ENCODE measurements around the gene CDH3.

CDH3 gene

GRCh38 chr16:68686905-68687304 lies 41.8 kb downstream of the CDH3 start:
- DNase-seq (ENCODE audit: low spot score), result no peak
- in situ Hi-C loops (cut with MboI; ENCODE audit: low pct_unique_long_range_greater_than_20kb, low sequenced_read_pairs, unreplicated experiment), result no loop called here
- TF ChIP-seq CTCF (IDR thresholded peaks at IDR 0.05; ENCODE audit: extremely low read depth, insufficient read depth, missing control alignments), result no peak

- no peak for TF ChIP-seq CTCF (IDR thresholded peaks at IDR 0.05; ENCODE audit: extremely low read depth, insufficient read depth, missing control alignments)
- DNase-seq (ENCODE audit: low spot score), result no peak
- in situ Hi-C loops (cut with MboI; ENCODE audit: low pct_unique_long_range_greater_than_20kb, low sequenced_read_pairs, unreplicated experiment), result no loop called here
These were observed 44.8 kb downstream of the CDH3 start for GRCh38 chr16:68689921-68690320.

- in situ Hi-C loops (cut with MboI; ENCODE audit: low pct_unique_long_range_greater_than_20kb, low sequenced_read_pairs, unreplicated experiment), result no loop called here
- no peak for TF ChIP-seq CTCF (IDR thresholded peaks at IDR 0.05; ENCODE audit: extremely low read depth, insufficient read depth, missing control alignments)
These were observed 50.5 kb downstream of the CDH3 start for GRCh38 chr16:68695575-68695974.

GRCh38 chr16:68696514-68696913 lies 51.4 kb downstream of the CDH3 start:
- DNase-seq (ENCODE audit: low spot score), result no peak
- TF ChIP-seq CTCF (IDR thresholded peaks at IDR 0.05; ENCODE audit: extremely low read depth, insufficient read depth, missing control alignments), result no peak
- in situ Hi-C loops (cut with MboI; ENCODE audit: low pct_unique_long_range_greater_than_20kb, low sequenced_read_pairs, unreplicated experiment), result no loop called here

More at GRCh38 chr16:68695575-68695974, 50.5 kb downstream of the CDH3 start:
- DNase-seq (ENCODE audit: low spot score), result no peak

- TF ChIP-seq CTCF (IDR thresholded peaks at IDR 0.05; ENCODE audit: extremely low read depth, insufficient read depth, missing control alignments), result no peak
- in situ Hi-C loops (cut with MboI; ENCODE audit: low pct_unique_long_range_greater_than_20kb, low sequenced_read_pairs, unreplicated experiment), result no loop called here
- DNase-seq (ENCODE audit: low spot score), result no peak
These were observed 53.0 kb downstream of the CDH3 start for GRCh38 chr16:68698091-68698490.

- DNase-seq (ENCODE audit: low spot score), result no peak
- in situ Hi-C loops (cut with MboI; ENCODE audit: low pct_unique_long_range_greater_than_20kb, low sequenced_read_pairs, unreplicated experiment), result loop anchor here (10.0 to 25.0 kb wide), 2 partner anchors 105 to 412 kb away; partner anchors contain the start of gene HAS3
- TF ChIP-seq CTCF (IDR thresholded peaks at IDR 0.05; ENCODE audit: extremely low read depth, insufficient read depth, missing control alignments), result no peak
These were observed 55.0 kb downstream of the CDH3 start for GRCh38 chr16:68700120-68700519.

GRCh38 chr16:68700831-68701230 lies 55.7 kb downstream of the CDH3 start:
- no peak for TF ChIP-seq CTCF (IDR thresholded peaks at IDR 0.05; ENCODE audit: extremely low read depth, insufficient read depth, missing control alignments)
- in situ Hi-C loops (cut with MboI; ENCODE audit: low pct_unique_long_range_greater_than_20kb, low sequenced_read_pairs, unreplicated experiment), result loop anchor here (10.0 to 25.0 kb wide), 2 partner anchors 104 to 411 kb away; partner anchors contain the start of gene HAS3
- no peak for DNase-seq (ENCODE audit: low spot score)
